IPS DF 4.7 (cell line): ENCODE results near the gene FPR3.
"Not testable (repeated sequence)": the region's sequence is repeated elsewhere in the genome, so short reads cannot be mapped to it uniquely, and the experiment has no call there.

Experiments used
- DNase-seq: peaks from one replicate; pipeline ENCODE4 v3.0.0-alpha.2; 2013; ENCODE audit warnings: low spot score; ENCODE audit errors: extremely low read depth

Gene FPR3

DNA sequence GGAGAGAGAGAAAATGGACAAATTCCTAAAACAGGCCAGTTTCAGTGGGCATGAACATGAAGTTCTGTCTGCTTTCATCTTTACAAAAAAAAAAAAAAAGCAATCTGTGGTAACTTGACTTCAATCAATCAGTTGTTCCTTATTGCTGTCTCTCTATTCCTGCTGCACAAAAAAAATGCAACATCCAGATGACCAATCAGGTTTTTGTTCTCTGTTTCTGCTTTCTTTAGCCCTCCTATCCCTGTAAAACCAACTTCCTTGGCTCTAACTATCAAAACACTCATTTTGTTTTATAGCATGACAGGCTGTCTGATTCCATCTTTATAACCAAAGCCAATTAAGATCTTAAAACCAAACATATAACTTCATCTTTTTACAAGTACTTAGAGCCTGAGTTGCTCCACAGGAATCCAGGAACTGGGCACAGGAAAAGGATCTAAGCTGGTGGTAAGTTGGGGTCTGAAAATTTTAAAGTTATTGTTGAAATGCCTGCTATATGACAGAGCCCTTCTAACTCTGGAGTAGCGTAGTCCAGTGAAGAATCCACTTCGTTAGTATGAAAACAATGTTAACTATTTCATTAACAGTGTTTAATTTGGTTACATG, at the start of gene FPR3:
TSS of gene FPR3 (plus strand) at position 273 of the 606 bp plus-strand sequence. CDS start 28,592 bp downstream, outside the sequence.
- no peak for DNase-seq

GRCh38 chr19:51746731-51747130, 48.2 kb upstream of the FPR3 start:
- DNase-seq = no peak

DNA sequence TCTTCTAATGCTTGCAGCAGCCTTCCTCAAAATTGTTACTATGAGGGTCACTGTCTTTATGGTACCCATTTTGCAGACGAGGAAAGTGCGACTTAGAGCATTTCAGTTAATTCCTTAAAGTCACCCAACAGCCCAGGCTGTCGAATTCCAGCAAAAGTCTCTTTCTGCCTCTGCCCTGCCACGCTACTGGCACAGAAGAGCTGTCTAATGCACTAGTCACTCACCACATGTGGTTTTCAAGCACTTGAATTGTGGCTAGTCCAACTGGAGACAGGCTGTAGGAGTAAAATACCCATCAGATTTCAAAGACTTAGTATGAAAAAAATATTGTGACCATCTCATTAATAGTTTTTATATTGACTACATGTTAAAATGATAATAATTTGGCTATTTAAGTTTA, 45.0 kb upstream of the FPR3 start:
- no peak for DNase-seq

DNA sequence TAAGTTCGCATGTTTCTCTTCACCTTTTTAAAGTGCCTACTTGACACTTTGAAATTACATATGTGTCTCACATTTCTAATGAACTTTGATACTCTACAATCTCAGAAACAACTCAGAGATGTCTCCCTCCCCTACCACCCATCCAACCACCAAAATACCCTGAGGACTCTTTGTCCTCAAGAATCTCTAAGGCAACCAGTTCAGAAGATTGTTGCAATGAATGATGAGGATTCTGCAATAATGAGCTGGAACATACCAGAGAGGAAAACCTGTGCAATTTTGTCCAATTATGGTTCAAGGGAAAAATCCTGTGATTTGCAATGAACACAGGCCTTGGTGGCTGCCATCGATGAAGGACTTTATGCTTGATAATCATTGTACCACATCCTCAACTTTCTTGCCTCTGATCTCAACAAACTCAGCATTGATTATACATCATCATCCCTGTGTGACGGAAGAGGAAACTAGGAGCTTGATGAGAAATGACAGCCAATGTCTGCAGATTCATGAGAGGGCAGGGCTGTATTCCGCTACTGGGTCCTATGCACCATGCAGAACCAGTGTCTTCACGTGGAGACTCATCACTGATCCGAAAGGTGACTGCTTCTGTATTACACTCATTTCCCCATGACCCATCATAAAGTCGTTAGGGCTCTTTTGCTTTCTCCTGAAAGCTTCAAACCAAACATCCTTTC, 44.4 kb upstream of the FPR3 start:
- no peak for DNase-seq

DNA sequence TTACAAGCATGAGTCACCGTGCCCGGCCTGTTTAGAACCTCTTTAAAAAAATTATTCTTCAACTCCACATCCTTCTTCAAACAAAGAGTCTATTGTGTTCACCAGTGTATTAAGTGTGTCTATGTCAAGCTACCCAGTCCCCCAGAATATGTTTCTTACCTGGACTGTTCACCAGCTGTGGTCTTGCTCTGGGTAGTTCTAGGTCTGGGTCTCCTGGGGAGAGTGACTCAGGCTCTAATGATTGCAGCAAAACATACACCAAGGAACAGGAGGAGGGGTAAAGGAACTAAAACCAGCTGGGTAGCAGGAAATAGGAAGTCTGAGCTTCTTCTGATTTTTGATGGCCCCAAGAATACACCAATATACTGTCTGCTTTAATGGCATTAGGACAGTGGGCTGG, 43.3 kb upstream of the FPR3 start, which contains the start of gene FPR1:
TSS of gene FPR1 (minus strand) at position 224 of the 400 bp plus-strand sequence. CDS start 4,884 bp downstream, outside the sequence.
- DNase-seq = no peak

DNA sequence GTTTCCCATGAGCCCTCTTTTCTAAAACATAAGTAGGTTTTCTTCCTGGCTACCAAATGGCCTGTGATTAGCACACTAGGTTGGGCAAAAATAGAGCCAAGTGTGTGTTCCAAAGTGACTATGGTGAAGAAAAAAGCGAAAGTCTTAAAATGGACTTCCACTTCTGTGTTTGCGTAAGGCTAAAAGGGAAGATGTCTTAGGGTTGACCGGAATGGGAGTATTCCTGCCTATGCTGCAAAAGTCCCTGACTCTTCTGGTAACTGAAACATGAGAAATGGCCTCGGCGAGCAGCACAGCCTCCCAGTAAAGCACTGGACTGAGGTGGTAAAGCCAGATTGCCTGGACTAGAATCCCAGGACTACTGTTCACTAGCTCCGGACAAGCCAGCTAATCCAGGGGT, 40.8 kb upstream of the FPR3 start:
- DNase-seq = no peak

DNA sequence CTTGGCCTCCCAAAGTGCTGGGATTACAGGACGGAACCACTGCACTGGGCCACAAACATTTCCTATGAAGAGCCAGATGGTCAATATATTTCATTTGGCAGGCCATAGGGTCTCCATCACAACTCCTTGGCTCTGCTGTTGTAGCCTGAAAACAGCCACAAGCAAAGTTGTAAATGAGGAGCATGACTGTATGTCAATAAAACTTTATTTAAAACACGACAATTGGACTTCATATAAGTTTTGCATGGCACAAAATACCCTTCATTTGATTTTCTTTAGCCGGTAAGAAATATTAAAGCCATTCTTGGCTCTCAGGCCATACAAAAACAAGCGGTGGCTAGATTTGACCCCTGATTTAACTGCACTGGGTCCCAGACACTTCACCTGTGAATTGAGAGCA, 40.2 kb upstream of the FPR3 start:
- no peak for DNase-seq

DNA sequence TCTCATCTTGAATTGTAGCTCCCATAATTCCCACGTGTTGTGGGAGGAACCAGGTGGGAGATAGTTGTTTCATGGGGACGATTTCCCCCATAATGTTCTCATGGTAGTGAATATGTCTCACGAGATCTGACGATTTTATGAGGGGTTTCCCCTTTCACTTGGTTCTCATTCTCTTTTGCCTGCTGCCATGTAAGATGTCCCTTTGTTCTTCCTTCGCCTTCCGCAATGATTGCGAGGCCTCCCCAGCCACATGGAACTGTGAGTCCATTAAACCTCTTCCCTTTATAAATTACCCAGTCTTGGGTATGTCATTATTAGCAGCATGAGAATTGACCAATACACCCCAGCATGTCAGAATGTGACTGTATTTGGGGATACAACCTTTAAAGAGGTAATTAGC, 39.4 kb upstream of the FPR3 start:
- DNase-seq = no peak

DNA sequence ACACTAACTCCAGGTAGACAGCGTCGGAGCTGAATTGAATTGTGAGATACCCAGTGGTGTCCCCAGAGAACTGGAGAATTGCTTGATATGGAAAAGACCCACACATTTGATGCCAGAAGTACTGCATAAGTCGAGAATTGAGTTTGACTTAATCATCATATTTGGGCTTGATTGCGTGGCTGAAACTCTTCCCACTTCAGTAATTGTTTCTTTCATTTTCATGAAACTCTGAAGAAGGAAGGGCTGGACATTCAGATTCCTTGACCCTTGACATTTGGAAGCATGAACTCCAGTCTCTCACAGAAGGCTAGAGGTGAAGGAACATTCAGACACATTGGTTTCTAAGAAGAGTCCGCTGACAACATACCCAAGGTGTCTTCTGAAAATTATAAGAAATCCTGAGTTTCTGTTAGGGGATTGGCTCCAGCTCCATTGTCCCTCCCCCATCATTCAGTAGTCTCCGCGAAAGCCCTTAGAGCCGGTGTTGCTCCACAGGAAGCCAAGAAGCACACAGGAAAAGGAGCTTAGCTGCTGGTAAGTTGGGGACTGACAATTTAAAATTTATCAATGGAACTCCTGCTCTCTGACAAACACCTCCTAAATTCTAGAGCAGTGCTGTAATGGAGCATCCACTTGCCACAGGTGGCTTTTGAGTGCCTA, 34.1 kb upstream of the FPR3 start, which contains the start of gene FPR2:
TSS of gene FPR2 (plus strand) at position 484 of the 660 bp plus-strand sequence. CDS start 7,479 bp downstream, outside the sequence.
- DNase-seq = no peak

- no peak for DNase-seq
Measured at GRCh38 chr19:51761696-51762095, 33.3 kb upstream of the FPR3 start.

- DNase-seq = no peak
Measured at GRCh38 chr19:51765086-51765485, 29.9 kb upstream of the FPR3 start.

- DNase-seq = no peak
Measured at GRCh38 chr19:51766461-51766860, 28.5 kb upstream of the FPR3 start.

DNA sequence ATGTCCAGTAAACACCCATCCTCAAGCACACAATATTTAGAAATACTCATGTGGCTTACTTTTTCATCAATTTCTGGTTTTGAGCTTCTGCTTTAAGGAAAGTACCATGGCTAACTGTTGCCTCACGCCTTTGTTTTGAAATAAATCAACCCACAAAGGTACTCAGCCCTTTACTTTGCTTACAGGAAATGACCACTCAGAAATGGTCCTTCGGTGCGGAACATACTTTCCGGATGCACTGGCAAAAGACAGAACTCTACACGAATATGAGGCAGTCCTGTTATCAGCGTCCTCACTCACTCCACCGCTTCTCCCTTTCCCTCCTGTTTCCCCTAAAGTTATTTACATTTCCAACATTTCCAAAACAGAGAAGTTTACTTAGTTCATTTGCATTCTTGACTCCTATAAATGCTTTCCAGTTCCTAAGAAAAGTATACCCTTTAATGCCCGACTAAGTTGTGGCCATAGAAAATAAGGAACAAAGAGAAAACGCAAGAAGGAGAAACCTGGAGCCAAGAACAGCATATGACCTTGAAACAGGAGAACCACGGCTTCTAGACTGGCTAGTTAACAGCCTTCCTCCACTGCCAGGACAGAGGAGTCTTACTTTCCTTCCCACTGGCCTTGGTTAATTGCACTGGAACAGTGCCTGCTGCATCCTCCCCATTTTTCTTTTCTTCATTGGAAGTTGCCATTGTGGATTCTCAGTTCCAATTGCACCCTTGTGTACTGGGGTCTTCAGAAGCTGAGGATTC, 23.4 kb upstream of the FPR3 start:
- DNase-seq = no peak

- DNase-seq = no peak
Measured at GRCh38 chr19:51772977-51773376, 22.0 kb upstream of the FPR3 start.

DNA sequence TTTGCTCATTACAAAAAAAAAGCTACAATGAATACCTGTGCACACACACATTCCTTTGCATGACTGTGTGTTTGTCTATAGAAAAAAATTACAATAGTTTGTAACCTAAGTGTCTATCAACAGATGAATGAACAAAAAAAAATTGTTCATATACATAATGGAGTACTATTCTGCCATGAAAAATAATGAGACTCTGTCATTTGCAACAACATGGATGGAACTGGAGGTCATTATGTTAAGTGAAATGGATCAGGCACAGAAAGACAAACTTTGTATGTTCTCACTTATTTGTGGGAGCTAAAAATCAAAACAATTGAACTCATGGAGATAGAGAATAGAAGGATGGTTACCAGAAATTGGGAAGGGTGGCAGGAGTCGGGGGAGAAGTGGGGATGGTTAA, 18.4 kb upstream of the FPR3 start:
- not testable (repeated sequence) for DNase-seq

DNA sequence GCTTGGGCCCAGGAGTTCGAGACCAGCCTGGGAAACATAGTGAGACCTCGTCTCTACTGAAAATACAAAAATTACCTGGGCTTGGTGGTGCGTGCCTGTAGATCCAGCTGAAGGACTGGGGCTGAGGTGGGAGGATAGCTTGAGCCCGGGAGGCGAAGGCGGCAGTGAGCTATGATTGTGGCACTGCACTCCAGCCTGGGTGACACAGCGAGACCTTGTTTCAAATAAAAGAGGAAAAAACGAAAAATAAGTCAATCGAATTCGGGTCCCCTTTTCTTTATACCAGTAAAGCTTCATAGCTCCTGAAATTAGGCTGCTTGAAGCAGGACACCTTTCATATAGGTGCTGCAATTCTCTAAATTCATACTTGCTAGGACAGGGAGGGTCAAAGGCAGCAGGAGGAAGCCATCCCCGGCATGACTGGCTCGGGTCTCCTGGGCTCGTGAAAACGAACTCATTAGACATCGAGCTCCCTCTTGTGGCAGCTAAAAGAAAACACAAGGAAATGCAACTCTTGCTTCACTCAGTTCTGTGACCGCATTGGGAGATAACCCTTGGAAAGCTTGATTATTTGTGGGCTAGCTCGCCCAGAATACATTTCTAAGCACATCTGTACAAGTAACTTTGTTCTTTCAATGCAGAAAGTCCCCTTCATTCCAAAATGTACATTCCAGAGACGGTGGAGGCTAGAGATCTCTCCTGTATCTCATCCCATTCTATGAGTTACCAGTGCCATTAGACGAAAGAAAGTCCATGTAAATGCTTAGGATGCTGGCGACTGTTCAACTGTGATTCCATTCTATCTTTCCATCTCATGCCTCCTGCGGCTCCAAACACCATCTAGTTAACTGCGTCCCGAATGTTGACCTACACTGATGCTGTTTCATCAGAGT, 17.1 kb upstream of the FPR3 start:
- DNase-seq = peak; percentile 87

GRCh38 chr19:51779181-51779580, 15.8 kb upstream of the FPR3 start:
- DNase-seq = no peak

- no peak for DNase-seq
Measured at GRCh38 chr19:51779703-51780102, 15.3 kb upstream of the FPR3 start.

GRCh38 chr19:51780270-51780669, 14.7 kb upstream of the FPR3 start:
- DNase-seq = no peak

GRCh38 chr19:51781999-51782398, 13.0 kb upstream of the FPR3 start:
- DNase-seq = no peak

DNA sequence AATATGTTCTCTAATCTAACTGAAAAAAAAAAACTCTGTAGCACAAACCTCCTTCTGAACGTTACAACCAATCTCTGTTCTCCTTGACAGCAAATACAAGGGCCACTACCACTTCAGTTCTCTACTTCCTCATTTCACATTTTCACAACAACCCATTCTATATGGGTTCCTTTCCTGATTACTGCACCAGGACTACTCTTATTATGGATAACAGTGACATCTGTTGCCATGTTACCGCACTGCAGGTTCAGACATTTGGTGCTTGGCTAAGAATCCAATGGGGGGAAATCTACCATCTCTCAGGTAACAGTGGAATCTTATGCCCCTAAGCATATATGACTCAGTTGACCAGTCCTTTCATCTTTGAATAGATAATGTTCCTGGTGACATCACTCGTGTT, 11.6 kb upstream of the FPR3 start:
- DNase-seq = no peak
